Adipocyte (in vitro differentiated cells): Measurements from ENCODE around the gene EDAR.

Experiments used
- DNase-seq: peaks from one replicate; pipeline ENCODE4 v3.0.0-alpha.2; 2015; ENCODE audit warnings: low read depth
- H3K27me3 ChIP-seq: replicated peaks from 2 replicates; pipeline ENCODE4 v1.7.0; 2013; ENCODE audit warnings: mild to moderate bottlenecking, low read length, moderate library complexity; ENCODE audit not compliant: control insufficient read depth, insufficient read depth
- H3K36me3 ChIP-seq: 2 replicates; pipeline ENCODE4 v1.7.0; 2013; ENCODE audit warnings: low read length, mild to moderate bottlenecking, moderate library complexity; ENCODE audit not compliant: control insufficient read depth, insufficient read depth, severe bottlenecking
- H3K4me1 ChIP-seq: 2 replicates; pipeline ENCODE4 v1.7.0; 2013; ENCODE audit warnings: mild to moderate bottlenecking, low read length, moderate library complexity; ENCODE audit not compliant: control insufficient read depth, insufficient read depth
- H3K4me3 ChIP-seq: 2 replicates; pipeline ENCODE4 v1.7.0; 2013; ENCODE audit warnings: mild to moderate bottlenecking, low read length, moderate library complexity
- H3K9ac ChIP-seq: 2 replicates; pipeline ENCODE4 v1.7.0; 2013; ENCODE audit warnings: mild to moderate bottlenecking, low read length, moderate library complexity
- H3K9me3 ChIP-seq: 2 replicates; pipeline ENCODE4 v1.7.0; 2013; ENCODE audit warnings: mild to moderate bottlenecking, low read length, moderate library complexity; ENCODE audit not compliant: control insufficient read depth

EDAR gene

GRCh38 chr2:108946442-108946841 is 42.6 kb downstream of the EDAR start:
- Histone ChIP-seq H3K9me3 (peaks cover 20% of the 10 kb centered on the region), H3K9ac (no peak overlapping the region), H3K4me1 (peaks cover 20% of the 10 kb centered on the region), H3K27me3 (peaks cover 44% of the 10 kb centered on the region), H3K36me3 (no peaks in the 10 kb centered on the region), H3K4me3 (no peak overlapping the region)
- no peak for DNase-seq

DNA sequence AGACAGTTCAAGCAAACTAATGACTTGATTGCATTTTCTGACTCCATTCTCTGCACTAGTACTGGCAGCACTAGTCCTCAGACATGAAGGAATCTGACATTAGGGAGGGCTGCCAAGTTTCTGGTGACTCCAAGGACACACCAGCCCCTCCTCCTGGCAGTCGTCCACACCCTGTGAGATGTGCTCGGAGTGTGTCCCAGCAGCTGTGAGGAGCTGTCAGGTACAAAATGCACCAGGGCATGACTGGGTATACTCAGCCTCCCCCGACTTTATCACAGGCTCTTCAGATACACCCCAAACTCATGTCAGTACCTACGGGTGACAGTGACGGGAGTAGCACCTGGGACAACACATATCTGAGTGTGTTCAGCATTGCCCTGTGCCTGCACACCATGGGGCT is 43.1 kb downstream of the EDAR start:
- Histone ChIP-seq H3K4me1 (peaks cover 20% of the 10 kb centered on the region), H3K4me3 (no peak overlapping the region), H3K36me3 (no peaks in the 10 kb centered on the region), H3K9ac (no peak overlapping the region), H3K9me3 (peaks cover 18% of the 10 kb centered on the region), H3K27me3 (peaks cover 47% of the 10 kb centered on the region)
- no peak for DNase-seq

DNA sequence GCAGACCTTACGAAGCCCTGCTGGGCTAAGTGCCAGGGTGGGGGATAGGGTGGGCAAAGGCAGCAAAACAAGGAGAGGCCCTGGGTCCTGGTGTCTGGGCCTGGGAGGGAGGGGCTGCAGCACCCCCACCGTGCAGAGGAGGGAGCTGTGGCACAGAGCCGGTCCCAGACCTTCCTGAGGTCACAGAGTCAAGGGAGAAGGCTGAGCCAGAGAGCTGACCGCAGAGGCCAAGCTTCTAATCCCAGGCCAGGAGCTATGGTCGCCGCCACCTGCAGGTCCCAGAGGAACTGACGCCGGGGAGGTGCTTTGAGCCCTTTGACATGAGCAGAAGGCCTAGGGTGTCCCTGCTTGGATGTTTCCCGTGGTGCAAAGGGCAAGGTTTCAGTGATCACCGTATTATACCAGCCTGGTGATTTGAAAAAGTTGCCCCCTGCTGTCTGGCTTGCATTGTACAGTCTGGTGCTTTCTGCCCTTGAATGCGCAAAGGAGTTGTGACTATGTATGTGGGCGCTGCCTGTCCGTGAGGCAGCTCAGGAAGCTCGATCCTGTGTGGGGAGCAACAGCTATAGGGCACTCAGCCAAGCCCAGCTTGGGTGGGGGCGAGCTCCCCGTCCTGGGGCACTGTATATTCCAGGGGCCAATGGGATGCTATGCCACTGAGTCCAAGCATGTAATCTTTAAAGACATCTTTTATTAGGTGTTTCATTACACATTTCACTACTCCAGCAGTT is 44.3 kb downstream of the EDAR start:
- Histone ChIP-seq H3K9ac (no peak overlapping the region), H3K36me3 (no peaks in the 10 kb centered on the region), H3K4me3 (no peak overlapping the region), H3K4me1 (peaks cover 18% of the 10 kb centered on the region), H3K9me3 (peaks cover 18% of the 10 kb centered on the region), H3K27me3 (peaks cover 54% of the 10 kb centered on the region)
- DNase-seq, result no peak

GRCh38 chr2:108943751-108944150 is 45.3 kb downstream of the EDAR start:
- peak; percentile 14 for DNase-seq
- no peaks in the 10 kb centered on the region for H3K36me3 ChIP-seq
- H3K4me1 ChIP-seq, result peaks cover 9% of the 10 kb centered on the region
- H3K9ac ChIP-seq, result no peak overlapping the region
- peaks cover 57% of the 10 kb centered on the region for H3K27me3 ChIP-seq
- no peak overlapping the region for H3K4me3 ChIP-seq
- H3K9me3 ChIP-seq, result peaks cover 20% of the 10 kb centered on the region

- Histone ChIP-seq H3K27me3 (peaks cover 59% of the 10 kb centered on the region), H3K9ac (no peak overlapping the region), H3K4me1 (peaks cover 9% of the 10 kb centered on the region), H3K36me3 (no peaks in the 10 kb centered on the region), H3K4me3 (no peak overlapping the region), H3K9me3 (peaks cover 14% of the 10 kb centered on the region)
- no peak for DNase-seq
These were observed 46.1 kb downstream of the EDAR start for GRCh38 chr2:108942888-108943287.

GRCh38 chr2:108942231-108942825 is 46.7 kb downstream of the EDAR start:
- peaks cover 8% of the 10 kb centered on the region for H3K9me3 ChIP-seq
- no peak overlapping the region for H3K4me3 ChIP-seq
- no peak overlapping the region for H3K9ac ChIP-seq
- H3K27me3 ChIP-seq, result peaks cover 63% of the 10 kb centered on the region
- no peaks in the 10 kb centered on the region for H3K36me3 ChIP-seq
- H3K4me1 ChIP-seq, result peaks cover 9% of the 10 kb centered on the region
- DNase-seq, result no peak

- Histone ChIP-seq H3K27me3 (peaks cover 69% of the 10 kb centered on the region), H3K9ac (no peak overlapping the region), H3K4me3 (no peak overlapping the region), H3K36me3 (no peaks in the 10 kb centered on the region), H3K4me1 (peaks cover 9% of the 10 kb centered on the region), H3K9me3 (peaks cover 3% of the 10 kb centered on the region)
- no peak for DNase-seq
These were observed 47.3 kb downstream of the EDAR start for GRCh38 chr2:108941767-108942166.

GRCh38 chr2:108941161-108941665 is 47.8 kb downstream of the EDAR start:
- Histone ChIP-seq H3K4me1 (peaks cover 8% of the 10 kb centered on the region), H3K9ac (no peak overlapping the region), H3K36me3 (no peaks in the 10 kb centered on the region), H3K4me3 (no peak overlapping the region), H3K9me3 (peaks cover 2% of the 10 kb centered on the region), H3K27me3 (peaks cover 74% of the 10 kb centered on the region)
- DNase-seq, result no peak

DNA sequence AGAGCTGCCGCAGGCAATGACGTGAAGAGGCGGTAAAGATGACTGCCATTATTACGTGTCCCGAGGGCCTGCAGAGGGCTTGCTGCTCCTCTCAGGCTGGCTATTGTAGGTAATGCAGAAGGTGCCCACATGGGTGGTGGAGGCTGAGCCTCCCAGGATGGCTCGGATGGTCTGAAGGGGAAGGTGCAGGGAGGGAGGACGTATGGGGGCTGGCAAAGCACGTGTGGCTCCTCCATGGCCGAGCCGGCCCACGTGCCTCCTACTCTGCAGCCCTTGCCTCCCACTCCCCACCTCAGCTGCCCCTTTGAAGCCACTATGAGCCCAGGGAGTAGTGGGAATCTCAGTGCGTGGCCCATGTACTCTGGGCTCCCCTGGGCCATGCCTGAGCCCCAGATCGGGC is 48.9 kb downstream of the EDAR start:
- H3K4me3 ChIP-seq, result no peak overlapping the region
- no peaks in the 10 kb centered on the region for H3K36me3 ChIP-seq
- H3K9me3 ChIP-seq, result peaks cover 2% of the 10 kb centered on the region
- no peaks in the 10 kb centered on the region for H3K4me1 ChIP-seq
- no peak for DNase-seq
- no peak overlapping the region for H3K9ac ChIP-seq
- H3K27me3 ChIP-seq, result peaks cover 81% of the 10 kb centered on the region

DNA sequence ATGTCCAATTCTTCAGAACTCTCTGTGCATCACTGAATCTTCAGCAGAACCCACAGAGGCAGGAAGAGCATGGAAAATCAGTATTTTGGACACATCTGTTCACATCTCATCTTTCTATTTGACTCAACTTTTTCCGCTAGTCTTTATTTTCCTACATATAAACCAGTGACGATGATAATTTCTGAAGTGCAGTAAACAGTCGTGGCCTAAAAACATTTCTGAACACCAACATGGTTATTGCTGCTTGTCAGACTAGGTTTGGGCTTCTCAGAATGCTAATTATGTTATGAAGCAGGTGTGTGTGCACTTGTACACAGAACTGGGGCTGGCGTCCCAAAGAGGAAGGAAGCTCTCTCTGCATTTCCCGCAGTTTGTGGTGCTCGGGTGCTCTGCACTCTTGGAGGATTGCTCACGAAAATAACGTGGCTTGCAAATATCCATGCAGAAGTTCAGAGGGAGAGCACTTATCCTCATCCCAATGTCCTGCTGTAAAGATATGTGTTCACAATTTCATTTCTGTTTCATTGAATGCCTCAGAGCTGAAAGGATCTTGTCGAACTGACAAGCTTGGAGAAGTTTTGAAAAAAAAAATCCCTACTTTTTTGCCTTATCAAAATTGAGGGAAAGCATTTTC is 50.8 kb downstream of the EDAR start:
- peaks cover 7% of the 10 kb centered on the region for H3K9me3 ChIP-seq
- H3K4me3 ChIP-seq, result no peak overlapping the region
- no peak overlapping the region for H3K9ac ChIP-seq
- H3K4me1 ChIP-seq, result no peaks in the 10 kb centered on the region
- no peak for DNase-seq
- H3K27me3 ChIP-seq, result peaks cover 83% of the 10 kb centered on the region
- H3K36me3 ChIP-seq, result no peaks in the 10 kb centered on the region

GRCh38 chr2:108937367-108938017 is 51.5 kb downstream of the EDAR start:
- no peak for DNase-seq
- peaks cover 7% of the 10 kb centered on the region for H3K9me3 ChIP-seq
- no peak overlapping the region for H3K9ac ChIP-seq
- H3K4me1 ChIP-seq, result no peaks in the 10 kb centered on the region
- H3K4me3 ChIP-seq, result no peak overlapping the region
- no peaks in the 10 kb centered on the region for H3K36me3 ChIP-seq
- H3K27me3 ChIP-seq, result peaks cover 83% of the 10 kb centered on the region
